GM15510 (cell line): ENCODE results near the gene COBL.

ENCODE experiments used
- POLR2A ChIP-seq: IDR thresholded peaks from 3 replicates; pipeline ENCODE4 v1.6.1; 2011; ENCODE audit warnings: borderline replicate concordance; ENCODE audit not compliant: insufficient read length; ENCODE audit errors: extremely low read depth

Gene COBL

DNA sequence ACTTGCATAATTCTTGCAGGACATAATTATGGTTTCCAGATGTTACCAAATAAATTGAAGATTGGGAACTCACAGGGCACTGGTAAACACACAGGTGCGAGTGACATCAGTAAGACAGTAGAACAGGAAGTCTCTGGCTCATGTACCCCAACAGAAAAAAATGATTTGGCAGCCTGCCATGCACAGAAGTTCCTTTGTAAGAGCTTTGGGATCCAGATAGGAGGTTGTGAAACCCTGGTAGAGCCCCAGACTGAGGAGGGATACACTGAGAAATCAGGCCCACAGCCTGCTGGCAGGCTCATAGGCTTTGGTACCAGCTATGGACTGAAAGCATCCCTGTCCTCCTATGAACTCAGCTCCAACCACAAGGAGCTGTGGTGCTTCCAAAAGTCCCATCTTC lies 118.0 kb downstream of the COBL start:
- TF ChIP-seq POLR2A: no peak

DNA sequence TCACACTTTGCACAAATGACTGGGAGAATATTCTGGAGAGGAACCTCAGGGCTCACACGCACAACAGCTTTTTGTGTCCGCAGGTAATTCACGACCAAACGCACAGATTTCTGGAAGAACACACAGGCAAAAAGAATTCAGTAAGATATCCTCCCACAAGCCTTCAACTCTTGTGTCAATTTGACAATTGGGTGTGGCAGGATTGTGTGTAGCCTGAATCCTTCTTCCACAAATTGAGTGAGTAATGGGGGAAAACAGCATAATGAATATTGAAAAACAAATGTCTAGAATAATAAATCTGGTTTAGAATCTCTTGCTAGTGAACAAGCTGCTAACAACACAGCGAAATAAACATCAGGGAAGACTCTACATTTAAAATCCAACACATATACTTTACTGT lies 125.6 kb downstream of the COBL start:
- TF ChIP-seq POLR2A: no peak

- no peak for TF ChIP-seq POLR2A
Measured at GRCh38 chr7:51189777-51190176, 126.8 kb downstream of the COBL start.

DNA sequence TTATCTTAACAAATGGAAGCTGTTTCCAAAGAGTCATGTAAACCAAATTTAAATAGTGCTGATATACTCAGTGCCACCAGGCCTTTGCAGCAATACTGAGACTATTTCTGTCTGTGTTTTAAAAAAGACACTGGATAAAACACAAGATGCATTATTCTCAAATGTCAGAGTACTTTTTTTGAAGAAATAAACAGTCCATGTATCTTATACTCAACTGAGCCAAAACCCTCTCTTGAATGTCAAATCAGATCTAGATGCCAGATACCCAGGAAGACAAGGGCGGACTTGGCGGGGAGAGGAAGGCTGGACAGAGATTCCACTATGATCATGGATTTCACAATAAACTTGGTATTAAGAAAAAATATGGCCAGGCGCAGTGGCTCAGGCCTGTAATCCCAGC lies 127.6 kb downstream of the COBL start:
- TF ChIP-seq POLR2A: no peak

DNA sequence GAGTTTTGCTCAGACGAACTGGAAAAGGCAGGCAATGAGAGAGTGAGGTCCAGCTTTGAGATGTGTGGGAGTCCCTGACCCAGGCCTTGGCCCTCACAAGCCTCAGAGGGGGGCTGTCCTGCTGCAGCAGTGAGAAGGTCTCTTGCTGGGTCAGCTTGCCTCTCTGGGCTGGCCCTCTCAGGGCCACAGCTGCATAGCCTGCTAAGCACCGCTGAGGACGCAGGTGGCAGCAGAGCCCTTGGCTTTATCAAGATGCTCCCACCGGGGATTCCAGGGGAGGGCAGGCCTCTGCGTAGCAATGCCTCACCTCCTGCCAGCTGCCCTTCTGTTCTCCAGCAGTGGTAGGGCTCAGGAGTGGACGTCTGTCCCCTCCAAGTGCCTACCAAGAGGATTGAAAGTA lies 128.7 kb downstream of the COBL start:
- no peak for TF ChIP-seq POLR2A

GRCh38 chr7:51186531-51186930 lies 130.1 kb downstream of the COBL start:
- no peak for TF ChIP-seq POLR2A

DNA sequence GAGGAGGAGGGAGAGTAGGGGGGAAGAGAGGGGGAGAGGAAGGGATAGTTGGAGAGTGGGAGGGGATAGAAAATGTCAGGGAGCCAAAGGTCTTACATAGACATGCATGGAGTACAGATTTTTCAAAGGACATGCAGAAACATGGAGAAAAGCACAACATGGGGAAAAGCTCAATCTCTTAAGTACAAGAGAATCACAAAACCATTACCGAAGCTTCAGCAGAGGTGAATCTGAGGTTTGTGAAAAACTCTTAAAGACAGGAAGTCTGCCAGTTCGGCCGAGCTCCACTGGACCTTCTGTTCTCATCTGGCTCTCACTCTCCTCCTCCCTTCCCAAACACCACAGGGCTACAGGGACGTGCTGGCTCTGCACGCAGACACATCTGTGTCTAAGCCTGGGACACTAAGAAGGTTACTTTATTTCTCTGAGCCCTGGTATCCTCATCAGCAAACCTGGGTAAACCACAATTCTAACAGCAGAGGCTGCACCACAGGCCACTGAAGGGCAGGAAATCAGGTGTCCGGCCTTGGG lies 133.9 kb downstream of the COBL start:
- TF ChIP-seq POLR2A: no peak

DNA sequence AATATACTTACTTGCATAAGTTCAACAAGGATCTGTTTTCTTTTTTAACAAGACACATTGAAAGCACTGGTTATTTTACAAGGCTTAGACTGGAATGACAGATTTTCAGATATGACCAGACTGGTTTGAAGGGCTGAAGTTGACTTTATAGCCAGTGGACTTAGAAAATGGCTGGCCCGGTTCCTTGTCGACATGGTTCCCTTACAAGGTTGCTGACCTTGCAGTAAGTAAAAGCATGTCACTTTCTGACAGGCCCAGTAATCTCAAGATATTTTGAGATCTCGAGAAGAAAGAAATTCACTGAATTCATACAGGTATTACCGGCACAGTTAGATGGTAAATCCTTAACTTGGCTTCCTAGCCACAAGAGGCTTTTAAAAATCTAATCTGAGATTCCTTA lies 136.5 kb downstream of the COBL start:
- no peak for TF ChIP-seq POLR2A

GRCh38 chr7:51175992-51176388 lies 140.6 kb downstream of the COBL start:
- TF ChIP-seq POLR2A: no peak

GRCh38 chr7:51175316-51175991 lies 141.2 kb downstream of the COBL start:
- no peak for TF ChIP-seq POLR2A

GRCh38 chr7:51165337-51165736 lies 151.3 kb downstream of the COBL start:
- TF ChIP-seq POLR2A: no peak

DNA sequence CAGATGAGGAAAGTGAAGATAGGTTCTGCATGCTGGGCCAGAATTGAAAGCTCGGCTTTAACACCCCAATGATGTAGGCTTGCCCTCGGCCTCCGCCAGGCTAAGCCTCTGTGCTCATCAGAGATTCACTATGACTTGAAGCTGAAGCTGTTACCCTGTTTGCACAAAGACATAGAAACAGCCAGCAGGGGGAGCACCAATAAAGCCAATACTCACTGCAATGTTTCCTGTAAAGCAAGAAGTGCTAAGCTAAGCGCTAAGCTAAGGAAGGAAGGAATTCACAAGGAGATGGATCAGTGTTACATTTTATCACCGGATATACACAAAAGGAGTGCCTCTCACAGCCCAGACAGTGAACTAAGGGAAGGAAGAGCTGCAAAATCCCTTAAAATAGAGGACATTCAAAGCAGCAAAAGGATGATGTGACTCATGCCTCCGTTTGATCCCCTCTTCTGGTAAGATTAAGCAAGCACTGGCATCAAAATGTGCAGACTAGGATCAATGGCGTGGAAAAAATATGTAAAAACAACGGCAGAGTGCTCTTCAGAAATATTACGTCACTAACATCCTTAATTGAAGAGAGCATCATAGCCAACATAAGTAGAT lies 153.8 kb downstream of the COBL start:
- TF ChIP-seq POLR2A: no peak

DNA sequence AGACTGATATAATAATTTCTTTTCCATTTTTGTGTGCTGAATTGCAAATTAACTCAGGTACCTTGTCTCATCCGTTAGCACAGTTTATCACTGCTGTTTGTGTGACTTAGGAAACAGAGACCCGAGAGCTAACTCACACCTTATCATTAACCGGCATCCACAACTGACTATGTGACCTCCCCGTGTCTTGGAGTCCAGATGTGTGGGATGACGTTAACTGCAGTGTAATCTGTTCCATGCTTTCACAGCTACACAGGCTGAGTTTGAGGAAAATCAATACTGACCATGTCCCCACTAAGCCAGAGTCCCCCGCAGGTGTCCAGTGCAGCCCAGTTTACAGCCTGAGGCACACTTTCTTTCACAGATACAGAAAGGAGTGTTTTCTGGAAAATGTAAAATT lies 154.7 kb downstream of the COBL start:
- TF ChIP-seq POLR2A: no peak

- no peak for TF ChIP-seq POLR2A
Measured at GRCh38 chr7:51160990-51161615, 155.5 kb downstream of the COBL start.

DNA sequence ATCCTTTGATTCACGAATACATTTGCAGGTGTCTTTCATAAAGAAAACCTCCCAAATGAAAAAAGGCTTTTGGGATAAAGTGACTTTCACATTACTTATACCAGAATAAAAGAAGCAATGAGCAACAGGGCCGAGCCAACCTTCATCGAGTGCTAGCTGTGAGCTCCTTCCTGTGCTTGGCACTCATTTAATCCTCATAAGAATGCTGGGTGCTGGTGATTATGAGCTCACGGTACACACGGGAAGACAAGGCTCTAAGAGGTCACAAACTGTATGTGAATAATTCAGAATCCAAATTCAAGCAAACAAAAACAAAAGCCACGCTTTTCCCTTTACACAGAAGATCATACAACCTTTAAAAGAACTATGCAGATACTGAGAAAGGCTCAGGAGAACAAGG lies 156.2 kb downstream of the COBL start:
- TF ChIP-seq POLR2A: no peak
